Measurements from ENCODE around the gene AKAP17A.
"Not testable (repeated sequence)": the region's sequence is repeated elsewhere in the genome, so short reads cannot be mapped to it uniquely, and the experiment has no call there.

Gene AKAP17A, protein sequence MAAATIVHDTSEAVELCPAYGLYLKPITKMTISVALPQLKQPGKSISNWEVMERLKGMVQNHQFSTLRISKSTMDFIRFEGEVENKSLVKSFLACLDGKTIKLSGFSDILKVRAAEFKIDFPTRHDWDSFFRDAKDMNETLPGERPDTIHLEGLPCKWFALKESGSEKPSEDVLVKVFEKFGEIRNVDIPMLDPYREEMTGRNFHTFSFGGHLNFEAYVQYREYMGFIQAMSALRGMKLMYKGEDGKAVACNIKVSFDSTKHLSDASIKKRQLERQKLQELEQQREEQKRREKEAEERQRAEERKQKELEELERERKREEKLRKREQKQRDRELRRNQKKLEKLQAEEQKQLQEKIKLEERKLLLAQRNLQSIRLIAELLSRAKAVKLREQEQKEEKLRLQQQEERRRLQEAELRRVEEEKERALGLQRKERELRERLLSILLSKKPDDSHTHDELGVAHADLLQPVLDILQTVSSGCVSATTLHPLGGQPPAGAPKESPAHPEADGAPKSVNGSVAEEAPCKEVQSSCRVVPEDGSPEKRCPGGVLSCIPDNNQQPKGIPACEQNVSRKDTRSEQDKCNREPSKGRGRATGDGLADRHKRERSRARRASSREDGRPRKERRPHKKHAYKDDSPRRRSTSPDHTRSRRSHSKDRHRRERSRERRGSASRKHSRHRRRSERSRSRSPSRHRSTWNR

DNA sequence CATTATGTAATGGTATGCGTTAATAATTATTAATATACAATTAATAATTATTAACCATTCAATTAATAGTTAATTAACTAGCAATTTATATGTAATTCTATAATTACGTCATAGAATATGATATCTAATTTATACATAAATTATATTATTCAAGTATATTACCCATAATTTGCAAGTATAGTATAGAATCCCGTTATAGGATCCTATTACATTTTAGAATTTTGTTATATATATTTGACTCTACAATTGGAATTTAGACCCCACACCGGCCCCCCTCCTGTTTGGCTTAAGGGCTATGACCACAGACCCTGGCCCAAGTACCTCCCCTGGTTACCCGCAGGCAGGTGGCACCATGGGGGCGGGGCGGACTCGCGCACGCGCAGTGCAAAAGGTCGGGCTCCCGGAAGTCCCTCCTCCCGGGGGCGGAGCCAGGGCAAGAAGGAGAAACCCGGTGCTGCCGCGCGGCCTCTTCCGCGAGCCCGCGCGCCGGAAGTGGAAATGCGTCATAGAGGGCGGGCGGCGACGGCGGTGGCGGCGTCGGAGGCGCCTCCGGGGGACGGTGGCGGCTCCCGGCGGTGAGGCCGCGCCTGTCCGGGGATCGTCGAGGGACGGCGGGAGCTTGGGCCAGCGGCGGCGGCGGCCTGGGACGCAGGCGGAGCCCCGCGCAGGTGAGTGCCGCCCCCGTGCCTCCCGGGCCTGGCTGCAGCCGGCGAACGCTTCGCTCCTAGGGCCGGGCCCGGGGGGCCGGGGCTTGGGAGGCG lies at the start of gene AKAP17A:
Gene AKAP17A, plus strand, starts transcription at position 503 of the 761 bp plus-strand sequence. CDS start 1,859 bp downstream, outside the sequence.
- DNase-seq (ENCODE audit: low read depth): peak; percentile 100

DNA sequence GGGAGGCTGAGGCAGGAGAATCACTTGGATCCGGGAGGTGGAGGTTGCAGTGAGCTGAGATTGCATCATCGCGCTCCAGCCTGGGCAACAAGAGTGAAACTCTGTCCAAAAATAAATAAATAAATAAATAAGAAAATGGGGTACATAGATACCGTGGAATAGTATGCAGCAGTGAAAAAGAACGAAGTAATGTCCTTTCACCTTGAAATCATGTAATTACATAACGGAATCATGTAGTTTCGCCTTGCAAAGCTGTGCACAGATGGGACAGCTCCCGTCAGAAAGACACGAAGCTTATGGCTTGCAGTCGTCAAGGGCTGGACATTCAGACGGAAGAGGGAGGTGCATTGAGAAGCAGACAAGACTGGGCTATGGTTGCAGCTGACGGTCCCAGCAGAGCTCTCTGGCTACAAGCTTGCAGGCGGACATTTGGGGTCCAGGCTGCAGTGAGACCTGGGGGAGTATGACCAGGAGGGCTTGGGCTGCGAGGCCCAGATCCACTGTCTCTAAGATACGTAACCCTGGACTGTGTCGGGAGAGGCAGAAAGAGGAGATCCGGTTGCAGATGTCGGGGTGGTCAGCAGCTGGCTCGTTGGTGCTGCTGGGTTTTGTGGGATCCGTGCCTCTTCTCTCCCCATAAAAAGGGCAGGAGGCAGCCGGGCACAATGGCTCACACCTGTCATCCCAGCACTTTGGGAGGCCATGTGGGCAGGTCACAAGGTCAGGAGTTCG lies 48.2 kb upstream of the AKAP17A start:
- no peak for DNase-seq (ENCODE audit: low read depth)

DNA sequence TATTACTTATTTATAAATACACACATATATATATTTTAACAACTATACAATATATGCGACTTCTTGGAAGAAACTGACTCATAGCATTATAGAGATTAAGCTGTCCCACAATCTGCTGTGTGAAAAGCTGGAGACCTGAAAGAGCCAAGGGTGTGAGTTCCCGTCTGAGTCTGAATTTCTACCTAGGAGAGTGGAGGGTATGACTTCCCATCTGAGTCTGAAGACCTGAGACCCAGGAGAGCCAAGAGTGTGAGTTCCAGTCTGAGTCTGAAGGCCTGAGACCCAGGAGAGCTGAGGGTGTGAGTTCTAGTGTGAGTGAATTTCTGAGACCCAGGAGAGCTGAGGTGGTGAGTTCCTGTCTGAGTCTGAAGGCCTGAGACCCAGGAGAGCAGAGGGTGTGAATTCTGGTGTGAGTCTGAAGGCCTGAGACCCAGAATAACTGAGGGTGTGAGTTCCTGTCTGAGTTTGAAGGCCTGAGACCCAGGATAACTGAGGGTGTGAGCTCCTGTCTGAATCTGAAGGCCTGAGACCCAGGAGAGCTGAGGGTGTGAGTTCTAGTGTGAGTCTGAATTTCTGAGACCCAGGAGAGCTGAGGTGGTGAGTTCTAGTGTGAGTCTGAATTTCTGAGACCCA lies 45.5 kb upstream of the AKAP17A start:
- no peak for DNase-seq (ENCODE audit: low read depth)

DNA sequence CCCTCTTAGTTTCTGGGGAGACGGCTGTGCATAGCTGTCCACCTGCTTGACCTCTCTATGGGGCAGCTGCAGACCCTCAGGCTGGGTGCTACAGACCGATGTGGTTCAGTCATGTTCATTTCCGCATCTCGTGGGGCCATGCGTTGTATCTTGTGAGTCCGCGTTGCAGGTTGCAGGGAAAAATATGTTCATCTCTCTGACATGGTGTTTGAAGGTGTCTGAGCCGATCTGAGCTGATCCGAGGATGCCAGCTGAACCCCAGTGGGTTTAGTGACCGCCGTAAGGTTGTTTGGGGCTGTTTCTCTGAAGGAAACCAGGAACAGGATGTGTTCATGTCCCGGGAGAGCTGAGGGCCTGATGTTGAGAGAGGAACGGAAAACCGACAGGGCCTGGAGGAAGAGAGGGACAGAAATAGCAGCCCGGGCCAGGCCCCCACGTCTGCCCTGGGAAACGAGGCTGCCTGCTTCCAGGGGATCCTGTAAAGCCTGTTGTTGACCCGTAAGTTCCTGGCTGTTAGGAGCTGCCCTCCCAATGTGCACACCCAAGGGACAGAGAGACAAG lies 44.6 kb upstream of the AKAP17A start:
- no peak for DNase-seq (ENCODE audit: low read depth)

DNA sequence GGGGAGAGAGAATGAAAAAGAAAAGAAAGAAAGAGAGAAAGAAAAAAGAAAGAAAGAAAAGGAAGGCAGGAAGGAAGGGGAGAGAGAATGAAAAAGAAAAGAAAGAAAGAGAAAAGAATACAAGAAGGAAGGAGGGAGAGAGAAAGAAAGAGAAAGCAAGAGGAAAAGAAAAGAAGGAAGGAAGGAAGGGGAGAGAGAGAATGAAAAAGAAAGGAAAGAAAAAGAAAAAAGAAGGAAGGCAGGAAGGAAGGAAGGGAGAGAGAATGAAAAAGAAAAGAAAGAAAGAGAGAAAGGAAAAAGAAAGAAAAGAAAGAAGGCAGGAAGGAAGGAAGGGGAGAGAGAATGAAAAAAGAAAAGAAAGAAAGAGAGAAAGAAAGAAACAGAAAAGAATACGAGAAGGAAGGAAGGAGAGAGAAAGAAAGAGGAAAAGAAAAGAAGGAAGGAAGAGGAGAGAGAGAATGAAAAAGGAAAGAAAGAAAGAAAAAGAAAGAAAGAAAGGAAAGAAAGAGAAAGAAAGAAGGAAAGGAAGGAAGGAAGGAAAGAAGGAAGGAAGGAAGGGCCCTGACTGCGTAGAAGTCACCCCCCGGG lies 39.4 kb upstream of the AKAP17A start:
- no peak for DNase-seq (ENCODE audit: low read depth)

DNA sequence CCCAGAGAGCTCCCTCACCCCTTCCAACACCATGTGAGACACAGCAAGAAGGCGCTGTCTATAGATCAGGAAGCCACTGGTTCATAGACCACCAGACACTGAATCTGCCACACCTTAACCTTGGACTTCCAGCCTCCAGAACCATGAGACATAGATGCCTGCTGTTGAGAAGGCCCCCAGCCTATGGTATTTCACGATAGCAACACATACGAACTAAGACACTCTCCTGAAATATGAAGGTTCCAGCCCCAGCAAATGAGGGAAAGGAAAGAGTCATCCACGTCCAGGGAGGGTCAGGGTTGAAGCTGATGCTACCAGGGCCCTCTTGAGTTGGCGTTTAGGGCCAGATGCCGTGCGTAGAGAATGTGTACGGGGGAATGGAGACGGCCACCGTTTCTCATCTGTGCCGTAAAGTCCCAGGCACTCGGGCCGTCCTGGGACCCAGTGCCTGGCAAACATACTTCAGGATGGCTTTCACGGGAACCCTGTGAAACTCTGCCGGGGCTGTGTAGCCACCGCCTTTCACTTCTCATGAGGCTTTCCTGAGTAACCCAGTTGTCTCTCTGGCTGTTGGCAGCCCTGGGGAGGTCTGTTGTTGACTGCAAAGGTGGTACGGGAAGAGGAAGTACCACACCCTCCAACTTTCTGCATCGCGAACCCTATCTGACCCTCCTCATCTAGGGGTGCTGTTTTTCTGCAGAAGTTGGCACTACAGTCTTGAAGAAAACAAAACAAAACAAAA lies 36.8 kb upstream of the AKAP17A start:
- no peak for DNase-seq (ENCODE audit: low read depth)

DNA sequence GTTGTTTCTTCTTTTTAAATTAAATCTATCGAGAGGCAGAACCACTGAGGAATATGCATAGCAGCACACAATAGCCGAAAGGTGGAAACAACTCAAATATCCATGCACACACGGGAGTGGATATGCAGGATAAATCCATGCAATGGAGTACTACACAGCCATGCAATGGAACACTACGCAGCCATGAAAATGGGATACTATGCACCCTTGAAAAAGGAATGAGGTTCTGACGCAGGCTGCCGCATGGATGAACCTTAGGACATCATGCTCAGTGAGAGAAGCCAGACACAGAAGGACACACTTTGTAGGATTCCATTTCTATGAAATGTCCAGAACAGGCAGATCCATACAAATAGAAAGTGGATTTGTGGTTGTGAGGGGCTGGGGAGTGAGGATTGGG lies 36.0 kb upstream of the AKAP17A start:
- no peak for DNase-seq (ENCODE audit: low read depth)

DNA sequence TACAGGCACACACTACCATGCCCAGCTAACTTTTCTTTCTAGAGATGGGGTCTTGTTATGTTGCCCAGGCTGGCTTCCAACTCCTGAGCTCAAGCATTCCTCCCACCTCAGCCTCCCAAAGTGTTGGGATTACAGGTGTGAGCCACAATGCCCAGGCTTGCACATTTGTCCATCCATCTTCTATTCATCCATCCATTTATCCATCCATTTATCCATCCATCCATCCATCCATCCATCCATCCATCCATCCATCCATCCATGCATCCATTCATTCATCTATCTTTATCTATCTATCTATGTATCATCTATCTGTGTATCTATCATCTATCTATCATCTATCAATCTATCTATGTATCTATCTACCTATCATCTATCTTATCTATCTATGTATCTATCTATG lies 34.0 kb upstream of the AKAP17A start:
- not testable (repeated sequence) for DNase-seq (ENCODE audit: low read depth)

DNA sequence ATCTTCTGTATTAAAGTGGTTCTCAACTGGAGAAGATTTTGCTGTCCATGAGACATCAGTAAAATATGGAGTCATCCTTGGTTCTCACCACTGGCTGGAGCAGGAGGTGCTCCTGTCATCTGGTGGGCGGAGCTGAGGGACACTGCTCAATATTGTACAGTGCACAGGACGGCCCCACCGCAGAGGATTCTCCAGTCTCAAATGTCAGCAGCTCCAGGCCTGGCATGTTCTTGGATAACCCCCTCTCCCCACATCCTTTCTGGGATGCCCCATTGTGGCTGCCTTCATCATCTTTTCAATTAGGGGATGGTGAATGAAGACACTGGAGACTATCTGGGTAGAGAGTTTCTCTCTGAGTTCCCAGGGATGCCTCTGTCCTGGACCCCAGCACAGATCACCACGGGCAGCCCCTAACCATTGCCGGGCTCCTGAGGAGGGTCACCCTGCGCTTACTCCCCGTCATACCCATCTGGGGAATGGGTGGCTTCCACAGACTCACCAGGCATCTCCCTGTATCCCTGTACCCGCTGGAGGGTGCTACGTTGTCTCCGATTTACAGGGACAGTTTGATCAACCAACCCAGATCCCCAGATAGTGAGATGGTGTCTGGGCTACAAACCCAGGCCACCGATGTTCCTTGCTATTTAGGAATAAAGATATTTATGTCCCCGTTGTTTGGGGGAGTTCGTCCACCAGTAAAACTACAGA lies 32.5 kb upstream of the AKAP17A start:
- DNase-seq (ENCODE audit: low read depth): no peak

DNA sequence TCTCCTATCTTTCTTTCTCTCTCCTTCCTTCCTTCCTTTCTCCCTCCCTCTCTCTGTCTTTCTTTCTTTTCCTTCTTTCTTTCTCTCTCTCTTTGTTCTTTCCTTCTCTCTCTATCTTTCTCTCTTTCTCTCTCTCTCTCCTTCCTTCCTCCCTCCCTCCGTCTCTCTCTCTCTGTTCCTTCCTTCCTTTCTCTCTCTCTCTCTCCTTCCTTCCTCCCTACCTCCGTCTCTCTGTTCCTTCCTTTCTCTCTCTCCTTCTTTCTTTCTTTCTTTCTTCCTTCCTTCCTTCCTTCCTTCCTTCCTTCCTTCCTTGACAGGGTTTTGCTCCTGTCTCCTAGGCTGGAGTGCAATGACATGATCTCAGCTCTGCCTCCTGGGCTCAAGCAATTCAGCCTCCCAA lies 30.2 kb upstream of the AKAP17A start:
- DNase-seq (ENCODE audit: low read depth): no peak

DNA sequence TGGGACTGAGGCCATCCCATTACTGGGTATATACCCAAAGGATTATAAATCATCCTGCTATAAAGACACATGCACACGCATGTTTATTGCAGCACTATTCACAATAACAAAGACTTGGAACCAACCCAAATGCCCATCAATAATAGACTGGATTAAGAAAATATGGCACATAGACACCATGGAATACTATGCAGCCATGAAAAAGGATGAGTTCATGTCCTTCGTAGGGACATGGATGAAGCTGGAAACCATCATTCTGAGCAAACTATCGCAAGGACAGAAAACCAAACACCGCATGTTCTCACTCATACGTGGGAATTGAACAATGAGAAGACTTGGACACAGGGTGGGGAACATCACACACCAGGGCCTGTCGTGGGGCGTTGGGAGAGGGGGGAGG lies 27.3 kb upstream of the AKAP17A start:
- DNase-seq (ENCODE audit: low read depth): not testable (repeated sequence)

DNA sequence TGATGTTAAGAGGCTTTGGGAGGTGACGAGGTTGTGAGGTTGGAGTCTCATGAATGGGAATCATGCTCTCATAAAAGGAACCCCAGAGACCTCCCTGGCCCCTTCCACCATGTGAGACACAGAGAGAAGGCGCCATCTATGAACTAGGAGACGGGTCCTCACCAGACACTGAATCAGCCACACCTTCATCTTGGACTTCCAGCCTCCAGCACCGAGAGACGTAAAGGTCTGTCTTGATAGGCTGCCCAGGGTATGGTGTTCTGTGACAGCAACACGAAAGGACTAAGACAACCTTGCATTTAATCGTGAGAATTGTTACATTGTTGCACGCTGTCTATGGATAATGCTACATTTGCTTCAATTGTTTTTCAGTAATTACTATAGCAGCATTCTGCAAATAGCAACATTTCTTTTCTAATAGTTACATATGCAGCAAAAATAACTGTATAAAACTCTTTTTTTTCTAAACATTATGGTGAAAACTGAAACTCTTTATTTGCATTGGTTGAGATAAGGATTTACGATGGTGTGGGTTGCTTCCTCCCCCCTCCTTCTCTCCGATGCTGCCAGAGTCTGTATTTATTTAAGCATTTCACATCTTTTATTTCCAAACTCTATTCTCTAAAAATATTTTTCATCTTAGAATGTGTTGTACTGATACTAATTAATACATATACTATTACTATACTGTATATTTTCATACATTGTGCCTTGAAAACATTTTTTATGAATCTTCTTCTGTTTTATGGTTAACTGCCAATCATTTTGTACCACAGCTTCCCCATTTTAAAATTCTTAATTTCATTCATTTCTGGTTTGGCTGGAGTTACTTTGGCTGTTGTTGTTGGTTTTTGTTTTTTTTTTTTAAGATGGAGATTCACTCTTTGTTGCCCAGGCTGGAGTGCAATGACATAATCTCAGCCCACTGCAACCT lies 26.4 kb upstream of the AKAP17A start:
- no peak for DNase-seq (ENCODE audit: low read depth)

DNA sequence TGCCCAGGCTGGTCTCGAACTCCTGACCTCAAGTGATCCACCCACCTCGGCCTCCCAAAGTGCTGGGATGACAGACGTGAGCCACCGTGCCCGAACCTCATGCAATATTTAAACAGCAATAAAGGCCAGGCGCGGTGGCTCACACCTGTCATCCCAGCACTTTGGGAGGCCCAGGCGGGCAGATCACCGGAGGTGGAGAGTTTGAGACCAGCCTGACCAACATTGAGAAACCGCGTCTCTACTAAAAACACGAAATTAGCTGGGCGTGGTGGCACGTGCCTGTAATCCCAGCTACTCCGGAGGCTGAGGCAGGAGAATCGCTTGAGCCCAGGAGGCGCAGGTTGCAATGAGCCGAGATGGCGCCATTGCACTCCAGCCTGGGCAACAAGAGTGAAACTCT lies 17.2 kb upstream of the AKAP17A start:
- DNase-seq (ENCODE audit: low read depth): not testable (repeated sequence)

DNA sequence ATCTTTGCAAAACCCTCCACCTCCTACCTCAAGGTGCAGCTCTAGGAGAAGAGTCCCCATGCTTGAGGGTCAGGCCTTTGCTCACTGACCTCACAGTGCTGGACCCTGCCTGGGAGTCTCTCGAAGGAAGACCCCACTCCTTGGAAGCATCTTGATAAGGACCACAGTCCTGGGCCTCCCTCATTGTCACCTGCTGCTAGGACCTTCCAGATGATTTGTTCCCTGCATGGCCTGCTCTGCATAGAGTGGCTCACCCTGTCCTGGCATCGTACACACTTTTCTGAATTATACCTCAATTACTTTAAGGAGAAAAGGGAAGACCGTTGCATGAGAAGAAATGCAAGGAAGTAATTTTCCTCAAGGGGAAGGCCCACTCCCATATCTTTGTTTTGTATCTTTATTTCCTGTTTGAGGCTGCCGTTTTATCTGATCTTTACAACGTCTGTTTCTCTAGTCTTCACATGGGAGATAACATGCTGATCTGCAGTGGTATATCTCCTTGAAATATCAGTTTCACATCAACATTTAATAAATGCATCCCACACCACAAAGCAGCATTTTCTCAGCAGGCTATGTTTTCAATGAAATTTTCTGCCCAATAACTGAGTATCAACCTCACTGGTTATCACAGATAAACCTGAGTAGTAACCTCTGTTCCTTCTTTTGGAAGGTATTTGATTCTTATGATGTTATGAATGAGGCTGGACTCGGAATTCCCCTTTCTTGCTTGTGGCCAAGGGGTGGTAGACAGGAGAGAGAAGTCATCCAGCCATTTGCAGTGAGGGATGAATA lies 15.0 kb upstream of the AKAP17A start:
- no peak for DNase-seq (ENCODE audit: low read depth)

DNA sequence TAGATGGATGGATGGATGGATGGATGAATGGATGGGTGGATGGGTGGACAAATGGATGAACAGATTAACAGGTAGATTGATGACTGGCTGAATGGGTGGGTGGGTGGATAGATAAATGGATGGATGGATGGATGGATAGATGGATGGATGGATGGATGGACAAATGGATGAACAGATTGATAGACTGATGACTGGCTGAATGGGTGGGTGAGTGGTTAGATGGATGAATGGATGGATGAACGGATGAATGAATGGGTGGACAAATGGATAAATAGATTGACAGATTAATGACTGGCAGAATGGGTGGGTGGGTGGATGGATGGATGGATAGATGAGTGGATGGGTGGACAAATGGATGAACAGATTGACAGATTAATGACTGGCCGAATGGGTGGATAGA lies 13.6 kb upstream of the AKAP17A start:
- no peak for DNase-seq (ENCODE audit: low read depth)

DNA sequence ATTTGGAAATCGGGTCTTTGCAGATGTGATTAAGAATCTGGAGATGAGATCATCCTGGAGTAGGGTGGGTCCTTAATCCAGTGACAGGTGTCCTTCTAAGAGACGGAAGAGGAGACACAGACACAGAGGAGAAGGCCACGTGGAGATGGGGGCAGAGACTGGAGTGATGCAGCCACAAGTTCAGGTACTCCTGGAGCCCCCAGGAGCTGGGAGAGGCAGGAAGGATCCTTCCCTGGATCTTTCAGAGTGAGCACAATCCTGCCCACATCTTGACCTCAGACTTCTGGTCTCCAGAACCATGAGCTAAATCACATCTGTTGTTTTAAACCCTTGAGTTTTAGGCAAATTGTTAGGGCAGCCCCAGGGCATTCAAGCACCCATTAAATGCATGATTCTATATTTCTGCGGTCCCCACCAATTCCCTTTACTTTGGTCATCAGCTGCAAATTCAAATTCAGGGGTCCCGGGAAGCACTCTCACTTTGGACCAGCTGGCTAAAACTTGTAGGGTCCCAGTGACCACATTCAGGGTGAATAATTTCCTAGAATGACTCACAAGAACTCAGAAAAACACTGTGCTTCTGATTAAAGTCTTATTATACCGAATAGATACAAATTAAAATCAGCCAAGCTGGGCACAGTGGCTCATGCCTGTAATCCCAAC lies 12.8 kb upstream of the AKAP17A start:
- DNase-seq (ENCODE audit: low read depth): no peak

DNA sequence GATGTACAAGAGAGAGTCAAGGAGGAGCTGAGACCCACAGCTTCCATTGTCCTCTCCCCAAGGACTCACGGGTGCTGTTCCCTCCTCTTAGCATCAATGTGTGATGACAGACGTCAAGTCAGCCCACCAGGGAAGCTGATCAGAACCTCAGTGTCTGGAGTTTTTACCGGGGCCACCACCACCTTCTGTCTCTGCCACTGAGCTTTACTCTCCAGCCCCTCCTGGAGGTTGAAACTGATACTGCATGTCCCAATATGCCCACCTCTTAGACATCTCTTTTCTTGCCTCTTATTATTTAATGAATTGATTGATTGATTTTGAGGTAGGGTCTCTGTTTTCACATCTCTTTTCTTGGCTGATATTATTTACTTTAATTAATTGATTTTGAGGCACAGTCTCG lies 10.3 kb upstream of the AKAP17A start:
- peak; percentile 74 for DNase-seq (ENCODE audit: low read depth)

Data from activated T-cell treated with anti-CD3 and anti-CD28 coated beads for 48 hours (primary cell).